Measurements from ENCODE around the gene GUCA1C. TPM values are rescaled to one million over a fixed set of nuclear protein-coding genes. Genes with fewer than 3 reads are reported as not detected.

Gene GUCA1C
- total RNA-seq, 1 donor from 2014 or later: not detected

GRCh38 chr3:108909799-108910198, 43.9 kb downstream of the GUCA1C start:
- no peak for DNase-seq (ENCODE audit: low spot score)

DNA sequence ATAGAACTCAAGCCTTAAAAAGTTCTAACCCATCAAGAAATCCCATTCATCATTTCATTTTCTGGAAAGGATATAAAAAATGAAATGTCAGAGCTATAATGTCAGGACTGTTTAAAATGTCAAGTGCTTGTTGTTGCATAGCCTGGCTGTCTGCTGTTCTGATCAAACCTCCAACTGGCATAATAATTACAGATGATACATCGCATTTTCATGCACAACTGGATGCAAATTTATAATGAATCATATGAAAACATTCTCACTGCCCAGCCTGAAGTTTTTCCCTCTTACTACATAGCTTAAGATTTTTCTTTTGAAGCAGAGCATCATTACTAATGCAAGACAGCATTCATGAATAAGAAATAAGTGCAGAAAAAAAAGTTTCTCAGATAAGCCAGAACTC, 46.5 kb downstream of the GUCA1C start:
- DNase-seq (ENCODE audit: low spot score): no peak

GRCh38 chr3:108899530-108899929, 54.1 kb downstream of the GUCA1C start:
- DNase-seq (ENCODE audit: low spot score): no peak

DNA sequence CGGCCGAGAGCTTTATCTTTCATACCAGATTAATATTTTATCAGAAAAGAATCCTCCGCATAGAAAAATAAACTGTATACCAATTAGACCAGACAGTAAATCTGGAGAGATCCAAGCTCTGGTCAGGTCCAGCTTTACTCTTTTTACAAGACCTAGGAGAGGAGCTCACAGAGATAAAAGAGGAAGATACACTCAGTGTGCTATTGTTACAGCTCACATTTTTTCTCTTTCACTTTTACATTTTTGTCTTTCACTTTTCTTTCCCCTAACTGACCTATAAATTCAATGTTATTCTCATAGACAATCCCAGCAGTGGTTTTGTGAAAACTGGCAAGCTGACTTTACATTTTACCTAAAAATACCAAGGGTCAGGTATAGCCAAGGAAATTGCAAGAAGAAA, 55.8 kb downstream of the GUCA1C start:
- DNase-seq (ENCODE audit: low spot score): no peak

- DNase-seq (ENCODE audit: low spot score): no peak
Measured at GRCh38 chr3:108894981-108895380, 58.7 kb downstream of the GUCA1C start.

- DNase-seq (ENCODE audit: low spot score): no peak
Measured at GRCh38 chr3:108891833-108892232, 61.8 kb downstream of the GUCA1C start.

DNA sequence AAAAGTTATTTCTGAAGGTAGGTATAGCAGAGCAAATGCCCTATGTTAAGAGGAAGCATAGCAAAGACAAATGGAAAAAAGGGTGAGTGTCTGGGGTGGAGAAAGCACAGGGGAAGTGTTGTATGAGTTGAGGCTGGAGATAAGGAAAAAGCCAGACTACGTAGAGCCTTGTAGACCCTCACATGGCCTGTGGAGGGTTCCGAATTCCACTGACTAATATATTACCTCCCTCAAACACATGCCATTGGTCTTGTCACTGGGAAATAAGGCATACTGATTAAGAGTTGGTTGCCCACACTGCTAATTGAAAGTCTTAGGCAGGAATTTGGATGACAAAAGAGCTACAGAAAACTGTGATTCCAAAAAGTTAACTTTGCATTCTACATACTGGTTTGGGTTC, 65.9 kb downstream of the GUCA1C start:
- DNase-seq (ENCODE audit: low spot score): no peak

DNA sequence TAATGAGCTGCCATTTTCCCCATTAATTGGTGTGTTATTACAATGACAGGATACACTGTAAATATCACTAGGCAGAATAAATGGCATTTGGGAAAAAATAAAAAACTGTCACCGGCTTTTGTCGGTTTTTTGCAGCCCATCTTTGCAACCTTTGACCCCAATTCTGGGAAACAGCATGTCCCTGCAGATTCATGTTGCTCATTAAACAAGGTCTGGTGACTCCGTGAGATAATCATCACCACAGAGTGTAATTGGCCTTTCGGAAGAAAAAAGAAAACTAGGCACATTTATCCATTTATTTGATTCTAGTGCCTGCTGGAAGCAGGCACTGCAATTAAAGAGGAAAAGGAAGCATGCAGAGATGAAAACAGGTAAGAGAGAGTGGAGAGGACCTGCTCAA, 66.6 kb downstream of the GUCA1C start:
- DNase-seq (ENCODE audit: low spot score): no peak

DNA sequence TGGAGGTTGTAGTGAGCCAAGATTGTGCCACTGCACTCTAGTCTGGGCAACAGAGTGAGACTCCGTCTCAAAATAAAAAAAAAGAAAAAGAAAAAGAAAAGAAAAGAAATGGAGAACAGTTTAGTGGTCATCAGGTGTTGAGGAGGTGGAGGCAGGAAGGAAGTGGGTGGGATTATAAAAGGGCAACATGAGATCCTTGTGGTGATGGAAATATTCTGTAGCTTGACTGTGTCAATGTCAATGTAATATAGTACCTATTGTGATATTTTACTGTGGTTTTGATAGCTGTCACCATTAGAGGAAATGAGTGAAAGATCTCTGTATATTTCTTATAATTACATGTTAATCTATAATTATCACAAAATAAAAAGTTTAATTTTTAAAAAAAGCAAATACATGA, 70.3 kb downstream of the GUCA1C start:
- DNase-seq (ENCODE audit: low spot score): no peak

- DNase-seq (ENCODE audit: low spot score): no peak
Measured at GRCh38 chr3:108882762-108883161, 70.9 kb downstream of the GUCA1C start.

- DNase-seq (ENCODE audit: low spot score): no peak
Measured at GRCh38 chr3:108879915-108880314, 73.8 kb downstream of the GUCA1C start.

GRCh38 chr3:108877901-108878300, 75.8 kb downstream of the GUCA1C start:
- DNase-seq (ENCODE audit: low spot score): no peak

GRCh38 chr3:108863799-108864135, 89.9 kb downstream of the GUCA1C start:
- DNase-seq (ENCODE audit: low spot score): no peak

GRCh38 chr3:108862865-108863798, 90.5 kb downstream of the GUCA1C start:
- DNase-seq (ENCODE audit: low spot score): no peak

DNA sequence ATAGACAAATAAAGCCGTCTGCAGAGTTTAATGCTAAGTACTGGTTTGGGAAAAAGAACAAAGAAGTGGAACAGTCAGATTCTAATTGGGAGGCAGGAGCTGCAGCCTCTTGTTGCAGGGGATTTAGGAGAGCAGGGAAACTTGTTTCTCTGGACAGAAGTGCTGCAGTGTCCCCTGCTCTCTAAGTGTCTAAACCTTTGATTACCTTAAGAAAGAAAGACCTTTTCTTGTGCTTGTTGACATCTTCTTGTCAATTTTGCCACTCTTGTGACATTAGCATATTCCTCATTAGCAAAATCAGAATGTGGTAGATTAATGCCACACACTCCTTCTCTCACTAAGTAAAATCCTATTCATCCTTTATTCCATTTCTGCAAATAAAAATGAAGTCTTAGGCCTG, 92.3 kb downstream of the GUCA1C start:
- no peak for DNase-seq (ENCODE audit: low spot score)

Other genes with a start within 250 kb of the GUCA1C start
- gene RETNLB, start 196.5 kb downstream of the GUCA1C start, total RNA-seq: not detected
- not detected for gene TRAT1, start 131.1 kb downstream of the GUCA1C start, total RNA-seq
- gene MORC1, start 164.3 kb upstream of the GUCA1C start, total RNA-seq: not detected
- not detected for gene C3orf85, start 182.8 kb upstream of the GUCA1C start, total RNA-seq